K562 (cell line): Measurements from ENCODE around the gene BRCA1. TPM values are rescaled to one million over a fixed set of nuclear protein-coding genes. Genes with fewer than 3 reads are reported as not detected.

ENCODE experiments used
- ATAC-seq: fragments of 200-7000 bp; cut with Tn5 transposase; 3 replicates; pipeline ENCODE4 v1.9.1; 2020; ENCODE audit warnings: moderate library complexity
- BruUV-seq: library from RNA; stranded (reverse); fragments of 400-500 nt; replicated peaks from 2 replicates; lab custom pipeline; 2021; lab: Mats Ljungman, UMichigan
- CTCF ChIA-PET: fragments of 300-600 bp; formaldehyde crosslinking; extraction: SDS; loops from one replicate; lab custom pipeline; 2021; ENCODE audit warnings: low intra/inter-chr PET ratio; lab: Yijun Ruan, JAX
- POLR2A ChIA-PET: fragments of 300-600, 350-650 bp; sonication (Branson Sonifier 250); formaldehyde crosslinking; extraction: SDS; loops from one replicate; lab custom pipeline; 2021; ENCODE audit warnings: antibody characterized with exemption, inconsistent platforms; lab: Yijun Ruan, JAX
- DNase-seq, 4 experiments: peaks; one replicate each; pipeline versions ENCODE4 v3.0.0 to v3.0.0-alpha.2; 2011 to 2018; ENCODE audit warnings: low spot score in 3 of 4, mixed read lengths in 3 of 4; ENCODE audit errors: extremely low read depth in 1 of 4
- FAIRE-seq: peaks from 2 replicates; lab custom pipeline; 2011; peaks lifted over from hg19 to GRCh38; lab: Jason Lieb, UNC
- H2AFZ ChIP-seq: 2 replicates; pipeline ENCODE4 v1.6.0; 2011; ENCODE audit warnings: low read depth, low read length, control low read depth, inconsistent platforms
- H3K27ac ChIP-seq: fragments of 200-600 bp; 3 replicates; pipeline ENCODE4 v1.8.0; 2011; ENCODE audit warnings: low read depth, mild to moderate bottlenecking, control low read depth, inconsistent platforms, low read length, moderate library complexity, mixed read lengths; ENCODE audit errors: extremely low read depth
- H3K27me3 ChIP-seq, 2 experiments: fragments of 300-600 bp in 1 of 2; 2 replicates in 1 of 2; 3 replicates in 1 of 2; pipeline versions ENCODE4 v1.6.0 to v1.8.0; 2011; ENCODE audit warnings: inconsistent platforms in 2 of 2, low read length in 2 of 2, mild to moderate bottlenecking in 1 of 2, mixed read lengths in 1 of 2, moderate library complexity in 1 of 2; ENCODE audit not compliant: control insufficient read depth in 2 of 2, insufficient read depth in 2 of 2
- H3K36me3 ChIP-seq: fragments of 300-600 bp; 3 replicates; pipeline ENCODE4 v1.8.0; 2011; ENCODE audit warnings: mild to moderate bottlenecking, low read length, inconsistent platforms; ENCODE audit not compliant: control insufficient read depth, insufficient read depth
- H3K4me1 ChIP-seq, 2 experiments: fragments of 200-600 bp in 1 of 2; replicated peaks in 1 of 2; 2 replicates in 1 of 2; 3 replicates in 1 of 2; pipeline versions ENCODE4 v1.5.1 to v1.8.0; 2011; ENCODE audit warnings: inconsistent platforms in 2 of 2, low read length in 2 of 2, mild to moderate bottlenecking in 1 of 2, mixed read lengths in 1 of 2, moderate library complexity in 1 of 2; ENCODE audit not compliant: control insufficient read depth in 2 of 2, insufficient read depth in 2 of 2
- H3K4me2 ChIP-seq: 2 replicates; pipeline ENCODE4 v1.6.1; 2011; ENCODE audit warnings: low read length, control low read depth, inconsistent platforms, mixed read lengths; ENCODE audit not compliant: insufficient read depth
- H3K4me3 ChIP-seq: fragments of 200-600 bp; sonication (generic), shearing (Covaris generic); 2 replicates; pipeline ENCODE4 v1.5.1; 2016; ENCODE audit warnings: control low read depth, inconsistent platforms
- H3K79me2 ChIP-seq: fragments of 200-600 bp; 3 replicates; pipeline ENCODE4 v1.8.0; 2011; ENCODE audit warnings: low read length, inconsistent platforms; ENCODE audit not compliant: control insufficient read depth, insufficient read depth
- H3K9ac ChIP-seq, 2 experiments: 2 replicates each; pipeline versions ENCODE4 v1.6.0 to v1.6.1; 2011; ENCODE audit warnings: low read depth in 2 of 2, low read length in 2 of 2, control low read depth in 1 of 2, inconsistent platforms in 1 of 2, mild to moderate bottlenecking in 1 of 2, mixed read lengths in 1 of 2; ENCODE audit not compliant: insufficient read depth in 1 of 2
- H3K9me1 ChIP-seq: one replicate; pipeline ENCODE4 v1.6.0; 2011; ENCODE audit warnings: inconsistent platforms, mild to moderate bottlenecking, low read length, moderate library complexity; ENCODE audit not compliant: control insufficient read depth, insufficient read depth
- H3K9me3 ChIP-seq: replicated peaks from 2 replicates; pipeline ENCODE4 v1.5.1; 2011; ENCODE audit warnings: low read depth, low read length, inconsistent platforms; ENCODE audit not compliant: control insufficient read depth, insufficient read depth
- H4K20me1 ChIP-seq: replicated peaks from 2 replicates; pipeline ENCODE4 v1.6.1; 2011; ENCODE audit warnings: low read length, inconsistent platforms, mixed read lengths; ENCODE audit not compliant: control insufficient read depth, insufficient read depth
- MAZ ChIP-seq, 2 experiments: fragments of 450-650 bp in 1 of 2; sonication (generic) in 1 of 2; formaldehyde crosslinking; IDR thresholded peaks in 1 of 2; conservative IDR thresholded peaks in 1 of 2; 2 replicates each; pipeline versions ENCODE4 v1.4.0 to v1.5.0; 2020; ENCODE audit warnings: mild to moderate bottlenecking in 1 of 2, missing genetic modification reagents in 1 of 2
- MEF2A ChIP-seq: IDR thresholded peaks from 2 replicates; pipeline ENCODE4 v1.6.1; 2011; ENCODE audit warnings: low read depth, mild to moderate bottlenecking, low read length, moderate library complexity; ENCODE audit not compliant: control insufficient read depth
- SIN3A ChIP-seq, 2 experiments: fragments of 150-350 bp in 1 of 2; IDR thresholded peaks; 2 replicates each; pipeline ENCODE4 v1.6.1; 2011 to 2016; ENCODE audit warnings: borderline replicate concordance in 2 of 2, low read depth in 2 of 2, low read length in 2 of 2, mild to moderate bottlenecking in 2 of 2, moderate library complexity in 2 of 2; ENCODE audit not compliant: control insufficient read depth in 1 of 2
- ZNF282 ChIP-seq: sonication (generic); formaldehyde crosslinking; IDR thresholded peaks from 2 replicates; pipeline ENCODE4 v1.8.1; 2023; ENCODE audit warnings: missing genetic modification reagents
- WGBS: fragments of 100-300 bp; shearing (Covaris generic); methylation state at CpG from one replicate; pipeline ENCODE4 v1.1.6; 2016; ENCODE audit warnings: low coverage, mixed read lengths; ENCODE audit not compliant: insufficient coverage; ENCODE audit errors: missing lambda C conversion rate; 5-methylcytosine and 5-hydroxymethylcytosine counted together
- in situ Hi-C: fragments of 300-500 bp; cut with MboI; formaldehyde crosslinking; loops from 4 replicates; pipeline ENCODE4 v1.15.0; 2018; ENCODE audit warnings: inconsistent platforms, mixed read lengths
- intact Hi-C: fragments of 100-400 bp; cut with micrococcal nuclease; formaldehyde crosslinking; loops from 2 replicates; pipeline ENCODE4 v1.14.2; 2022
- polyA plus RNA-seq, 8 experiments: library from polyadenylated mRNA; depleted of rRNA in 4 of 8; stranded (reverse) in 5 of 8; unstranded in 3 of 8; fragments of >200 nt; fragmentation: Nextera tagmentation in 2 of 8; fragmentation: Illumina TruSeq in 1 of 8; extraction: Ambion mirVana in 2 of 8; extraction: Trizol in 1 of 8; gene quantifications; 2 replicates each; pipeline versions ENCODE4 v1.2.1 to v1.2.3, GENCODE V29; 2011 to 2014; ENCODE audit warnings: inconsistent platforms in 1 of 8, missing spikeins in 1 of 8
- total RNA-seq, 7 experiments: library from RNA; depleted of rRNA in 6 of 7; stranded (reverse); fragments of >200 nt in 6 of 7; fragmentation: Illumina TruSeq in 2 of 7; extraction: Trizol in 2 of 7; gene quantifications; 2 replicates each; pipeline versions ENCODE4 v1.2.1 to v1.2.3, GENCODE V29; 2011 to 2021; ENCODE audit warnings: low replicate concordance in 1 of 7

The BRCA1 gene
- total and polyA plus RNA-seq, 9 of the 15 experiments (the other 6 are each of a cell fraction or from before 2014, with no cell fraction given), result 25.9 to 95.3 (median 62.3) TPM

DNA sequence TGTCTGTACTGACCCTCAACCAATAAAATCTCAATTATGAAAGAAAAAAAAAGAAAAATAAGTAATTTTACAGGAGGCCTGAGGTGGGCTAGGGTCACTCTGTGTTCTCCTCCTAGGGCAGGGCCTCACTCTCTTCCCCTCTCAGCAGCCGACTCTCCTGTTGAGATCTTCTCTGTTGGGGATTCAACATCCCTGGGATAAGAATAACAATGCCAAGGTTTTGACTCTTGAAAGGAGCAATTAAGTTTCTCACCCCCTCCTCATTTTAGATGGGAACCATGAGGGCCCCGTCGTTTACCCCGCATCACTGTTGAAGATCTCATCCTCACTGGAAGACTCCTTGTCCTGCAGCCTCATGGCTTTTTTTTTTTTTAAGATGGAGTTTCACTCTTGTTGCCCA, 21.5 kb upstream of the BRCA1 start:
- H3K27me3 ChIP-seq, result no peaks in the 10 kb centered on the region

DNA sequence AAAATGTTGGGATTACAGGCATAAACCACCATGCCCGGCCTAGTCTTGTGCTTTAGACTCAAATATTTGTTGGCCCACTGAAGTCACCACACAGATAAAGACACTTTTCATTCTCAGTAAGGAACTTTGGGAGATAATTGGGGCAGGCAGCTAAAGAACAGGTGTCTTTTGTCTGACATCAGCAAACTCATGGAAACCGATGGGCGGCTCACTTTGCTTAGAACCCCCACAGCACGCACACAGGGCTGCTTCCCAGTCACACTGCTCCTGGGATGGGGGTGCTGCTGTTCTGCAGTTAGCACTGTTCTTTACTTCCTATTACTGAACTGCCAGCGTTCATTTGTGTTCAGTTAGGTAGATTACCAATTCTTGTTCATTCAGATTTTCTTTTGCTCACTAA, 18.0 kb upstream of the BRCA1 start:
- ATAC-seq (no peak), DNase-seq (no peak), FAIRE-seq (no peak)
- Histone ChIP-seq H3K9me3 (no peaks in the 10 kb centered on the region), H3K27me3 (no peaks in the 10 kb centered on the region), H3K4me1 (no peaks in the 10 kb centered on the region; a peak in 1 of 5 replicates), H3K36me3 (no peaks in the 10 kb centered on the region), H3K27ac (no peak overlapping the region), H3K4me3 (no peak overlapping the region), H3K79me2 (no peaks in the 10 kb centered on the region), H4K20me1 (no peaks in the 10 kb centered on the region), H2AFZ (no peak overlapping the region), H3K4me2 (no peak overlapping the region), H3K9ac (no peak overlapping the region), H3K9me1 (no peaks in the 10 kb centered on the region)
- TF ChIP-seq ZNF282 (CRISPR knock-in tag), result no peak
- TF ChIP-seq MEF2A, result no peak
- TF ChIP-seq SIN3A (IDR thresholded peaks at IDR 0.05; ENCODE audit: borderline replicate concordance in 2 of 2, control insufficient read depth in 1 of 2, low read depth in 2 of 2, low read length in 2 of 2), result no peak
- intact Hi-C loops (no loop called here), in situ Hi-C loops (no loop called here)
- 94% methylated on average over 5 of the region's 5 CpGs for WGBS
- POLR2A ChIA-PET, result no interaction called here
- BruUV-seq, result no TSS peak
- CTCF ChIA-PET, result no interaction called here

More for the DNA sequence above, 21.5 kb upstream of the BRCA1 start:
- TF ChIP-seq MAZ (CRISPR knock-in tag; conservative IDR thresholded peaks at IDR 0.05 in 1 of 2, IDR thresholded peaks at IDR 0.05 in 1 of 2), result no peak
- in situ Hi-C loops (no loop called here), intact Hi-C loops (no loop called here)
- H3K27ac ChIP-seq, result no peak overlapping the region
- H4K20me1 ChIP-seq, result no peaks in the 10 kb centered on the region
- H3K9ac ChIP-seq, result no peak overlapping the region
- WGBS, result 87% methylated on average over 4 of the region's 4 CpGs
- no peak for ATAC-seq
- DNase-seq, result no peak
- H3K9me3 ChIP-seq, result no peaks in the 10 kb centered on the region
- H3K4me2 ChIP-seq, result no peak overlapping the region
- no peak for FAIRE-seq
- H3K9me1 ChIP-seq, result no peaks in the 10 kb centered on the region
- no peak overlapping the region for H2AFZ ChIP-seq
- no peaks in the 10 kb centered on the region for H3K36me3 ChIP-seq
- no peaks in the 10 kb centered on the region for H3K79me2 ChIP-seq
- no peak overlapping the region for H3K4me3 ChIP-seq
- no peaks in the 10 kb centered on the region for H3K4me1 ChIP-seq
- BruUV-seq, result no TSS peak
- ChIA-PET POLR2A (interaction anchor here (0.6 to 1.0 kb wide), 2 partner anchors 8 to 397 kb away, joined by 3 to 4 read pairs; no protein-coding TSS in a partner anchor), CTCF (no interaction called here)
